GM18517 (cell line): Measurements from ENCODE around the gene PRSS36.

Experiments used
- ATAC-seq: cut with Tn5 transposase; IDR thresholded peaks from one replicate; pipeline ENCODE4 v1.9.1; 2021; ENCODE audit warnings: mild to moderate bottlenecking, moderate library complexity; ENCODE audit not compliant: unreplicated experiment

The PRSS36 gene

DNA sequence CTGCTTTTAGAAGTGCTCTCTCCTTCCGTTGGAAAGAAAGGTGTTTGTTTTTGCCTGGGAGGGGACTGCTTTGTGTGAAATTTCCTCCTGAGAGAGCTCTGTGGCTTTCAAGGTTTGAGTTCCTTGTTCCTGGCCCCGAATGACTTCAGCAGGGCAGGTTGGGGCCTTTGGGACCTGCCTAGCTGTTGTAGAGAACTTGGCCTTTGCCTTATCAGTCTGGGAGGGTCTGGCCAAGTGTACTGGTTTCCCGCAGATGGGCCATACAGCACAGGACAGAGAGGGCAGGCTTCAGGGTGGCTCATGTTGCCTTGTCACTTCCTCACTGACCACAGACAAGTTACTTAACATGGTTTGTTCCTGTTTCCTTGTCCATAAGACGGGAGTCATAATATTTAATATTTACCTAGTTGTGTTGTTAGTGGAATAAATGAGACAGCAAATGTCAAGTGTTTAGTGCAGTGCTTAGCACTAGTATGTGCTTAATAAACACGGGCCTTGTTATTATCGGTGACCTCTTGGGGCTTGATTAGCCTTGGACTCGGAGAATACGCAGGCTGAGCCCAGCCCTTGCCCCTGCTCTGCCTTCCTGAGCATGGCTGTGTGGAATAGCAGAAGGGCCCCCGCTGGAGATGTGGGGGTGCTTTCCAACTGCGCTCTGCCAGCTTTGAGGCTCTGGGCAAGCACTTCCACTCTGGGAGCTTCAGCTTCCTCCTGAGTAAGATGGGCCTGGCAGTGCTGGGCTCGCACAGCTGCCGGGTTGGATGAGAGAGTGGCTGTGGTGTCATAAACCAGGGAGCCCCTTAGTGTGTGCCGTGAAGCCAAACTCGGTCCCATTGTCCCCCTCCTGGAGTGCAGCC is 20.9 kb downstream of the PRSS36 start:
- no peak for ATAC-seq

DNA sequence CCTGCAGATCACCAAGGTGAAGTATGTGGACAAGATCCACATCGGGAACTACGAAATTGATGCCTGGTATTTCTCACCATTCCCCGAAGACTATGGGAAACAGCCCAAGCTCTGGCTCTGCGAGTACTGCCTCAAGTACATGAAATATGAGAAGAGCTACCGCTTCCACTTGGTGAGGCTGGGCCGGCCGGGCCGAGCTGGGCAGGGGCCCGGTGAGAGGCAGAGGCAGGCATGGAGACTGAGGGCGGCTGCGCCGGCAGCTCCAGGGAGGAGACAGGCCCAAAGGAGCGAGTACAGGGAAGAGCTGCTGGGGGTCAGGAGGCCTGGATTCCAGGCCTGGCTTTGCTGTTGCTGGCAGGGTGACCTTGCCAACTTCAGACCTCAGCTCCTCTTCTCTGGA is 22.7 kb downstream of the PRSS36 start:
- no peak for ATAC-seq

DNA sequence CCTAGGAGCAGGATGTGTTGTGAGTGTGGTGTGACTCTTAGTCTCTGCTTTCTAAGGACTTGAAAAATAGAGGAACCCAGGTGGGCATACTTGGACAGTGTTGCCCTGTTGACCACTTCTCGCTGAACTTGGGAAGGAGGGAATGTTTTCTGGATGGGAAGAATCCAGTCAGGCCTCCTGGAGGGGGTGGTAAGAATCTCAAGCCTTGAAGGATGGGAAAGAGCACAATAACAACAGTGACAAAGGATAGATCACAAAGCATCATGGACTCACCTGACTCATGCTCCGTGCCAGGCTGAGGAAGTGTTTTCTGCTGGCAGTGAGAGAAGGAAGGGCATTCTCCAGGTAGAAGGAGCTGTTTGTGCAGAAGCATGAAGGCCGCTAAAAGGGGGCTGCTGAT is 24.0 kb downstream of the PRSS36 start:
- no peak for ATAC-seq

DNA sequence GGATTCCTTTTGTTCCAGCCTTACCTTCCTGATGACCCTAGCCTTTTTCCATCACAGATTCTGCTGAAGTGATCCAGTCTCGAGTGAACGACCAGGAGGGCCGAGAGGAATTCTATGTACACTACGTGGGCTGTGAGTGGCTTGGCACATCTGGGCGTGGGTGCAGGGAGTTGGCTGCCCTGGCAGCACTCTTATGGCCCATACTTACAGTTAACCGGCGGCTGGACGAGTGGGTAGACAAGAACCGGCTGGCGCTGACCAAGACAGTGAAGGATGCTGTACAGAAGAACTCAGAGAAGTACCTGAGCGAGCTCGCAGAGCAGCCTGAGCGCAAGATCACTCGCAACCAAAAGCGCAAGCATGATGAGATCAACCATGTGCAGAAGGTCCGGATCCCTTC is 29.7 kb downstream of the PRSS36 start:
- ATAC-seq: no peak

DNA sequence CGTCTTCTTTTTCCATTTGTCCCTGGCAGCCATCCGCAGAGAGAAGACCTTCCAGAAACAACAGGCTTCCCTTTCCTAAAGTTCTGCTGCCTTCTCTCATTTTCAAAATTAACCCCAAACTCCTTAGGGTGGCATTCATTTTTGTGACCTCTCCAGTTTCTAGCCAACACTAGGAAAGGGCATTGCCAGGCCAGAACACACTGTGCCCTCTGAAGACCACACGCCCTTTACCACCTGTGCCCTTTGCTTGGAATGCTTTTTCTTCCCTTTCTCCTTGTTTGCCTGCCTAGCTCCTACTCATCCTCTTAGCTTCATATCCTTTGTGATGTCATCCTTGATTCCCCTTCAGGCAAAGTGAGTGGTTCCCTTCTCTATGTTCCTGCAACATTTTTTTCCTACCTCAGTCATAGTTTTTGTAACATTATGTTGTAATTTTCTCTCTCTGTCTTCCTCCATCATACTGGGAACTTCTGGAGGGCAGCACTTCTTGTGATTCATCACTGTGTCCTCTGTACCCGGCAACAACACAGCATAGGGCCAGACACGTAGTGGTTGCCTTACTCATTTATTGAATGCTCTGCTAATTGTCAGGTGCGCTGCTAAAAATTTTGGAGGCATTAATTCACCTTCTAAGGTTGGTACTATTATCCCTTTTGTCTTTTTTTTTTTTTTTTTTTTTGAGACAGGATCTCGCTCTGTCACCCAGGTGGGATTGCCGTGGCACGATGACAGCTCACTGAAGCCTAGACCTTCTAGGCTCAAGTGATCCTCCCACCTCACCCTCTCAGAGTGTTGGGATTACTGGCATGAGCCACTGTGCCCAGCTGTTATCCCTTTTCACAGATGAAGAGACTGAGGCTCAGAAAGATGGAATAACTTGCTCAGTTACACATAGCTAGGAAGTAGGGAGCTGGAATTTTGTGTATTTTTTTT is 31.4 kb downstream of the PRSS36 start:
- ATAC-seq: no peak

DNA sequence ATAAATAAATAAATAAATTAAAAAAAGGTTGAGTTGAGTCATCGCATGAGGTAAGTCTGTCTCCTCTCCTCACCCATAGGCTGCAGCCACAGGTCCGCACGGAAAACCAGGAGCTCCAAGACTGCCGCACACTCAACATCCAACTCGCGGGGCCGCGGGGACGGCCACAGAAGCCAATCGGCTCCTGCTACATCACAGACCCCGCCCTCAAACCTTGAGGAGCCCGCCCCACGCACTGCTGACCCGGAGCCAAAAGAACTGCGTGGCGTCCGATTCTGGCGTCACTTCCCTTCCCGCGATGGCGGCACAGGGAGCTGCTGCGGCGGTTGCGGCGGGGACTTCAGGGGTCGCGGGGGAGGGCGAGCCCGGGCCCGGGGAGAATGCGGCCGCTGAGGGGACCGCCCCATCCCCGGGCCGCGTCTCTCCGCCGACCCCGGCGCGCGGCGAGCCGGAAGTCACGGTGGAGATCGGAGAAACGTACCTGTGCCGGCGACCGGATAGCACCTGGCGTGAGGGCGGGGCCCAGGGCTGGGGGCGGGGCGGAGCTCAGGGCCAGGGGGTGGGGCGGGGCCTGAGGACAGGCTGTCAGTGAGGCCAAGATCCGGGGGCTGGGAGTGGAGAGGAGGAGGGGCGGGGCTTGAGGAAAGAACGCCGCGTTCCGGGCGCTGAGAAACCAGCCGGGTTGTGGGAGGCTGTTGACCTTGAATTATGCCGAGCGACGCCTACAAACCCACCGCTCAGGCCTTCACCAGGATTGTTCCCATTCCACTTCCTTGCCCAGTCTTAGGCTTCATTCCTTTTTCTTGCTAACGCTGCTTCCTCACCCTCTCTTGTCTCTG is 32.3 kb downstream of the PRSS36 start, which contains the start of gene KAT8:
Gene KAT8 (plus strand): TSS at position 281 of the 839 bp plus-strand sequence. CDS start 18 bp downstream, at position 299.
- peak; percentile 86 for ATAC-seq

DNA sequence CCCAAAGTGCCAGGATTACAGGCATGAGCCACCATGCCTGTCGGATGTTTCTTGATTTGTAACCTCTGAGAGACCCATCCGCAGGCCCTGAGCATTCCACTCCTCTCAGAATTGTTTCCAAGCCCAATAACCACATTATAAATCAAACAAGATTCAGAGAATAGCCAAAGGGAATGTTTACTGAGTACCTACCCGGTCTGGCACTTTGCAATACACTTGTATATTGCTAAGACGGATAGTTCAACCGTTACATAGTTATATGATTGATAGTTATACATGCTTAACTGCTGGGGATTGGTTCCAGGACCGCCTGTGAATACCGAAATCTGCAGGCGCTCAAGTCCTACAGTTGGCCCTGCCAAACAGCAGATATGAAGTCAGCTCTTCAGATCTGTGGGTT is 35.4 kb downstream of the PRSS36 start:
- no peak for ATAC-seq

DNA sequence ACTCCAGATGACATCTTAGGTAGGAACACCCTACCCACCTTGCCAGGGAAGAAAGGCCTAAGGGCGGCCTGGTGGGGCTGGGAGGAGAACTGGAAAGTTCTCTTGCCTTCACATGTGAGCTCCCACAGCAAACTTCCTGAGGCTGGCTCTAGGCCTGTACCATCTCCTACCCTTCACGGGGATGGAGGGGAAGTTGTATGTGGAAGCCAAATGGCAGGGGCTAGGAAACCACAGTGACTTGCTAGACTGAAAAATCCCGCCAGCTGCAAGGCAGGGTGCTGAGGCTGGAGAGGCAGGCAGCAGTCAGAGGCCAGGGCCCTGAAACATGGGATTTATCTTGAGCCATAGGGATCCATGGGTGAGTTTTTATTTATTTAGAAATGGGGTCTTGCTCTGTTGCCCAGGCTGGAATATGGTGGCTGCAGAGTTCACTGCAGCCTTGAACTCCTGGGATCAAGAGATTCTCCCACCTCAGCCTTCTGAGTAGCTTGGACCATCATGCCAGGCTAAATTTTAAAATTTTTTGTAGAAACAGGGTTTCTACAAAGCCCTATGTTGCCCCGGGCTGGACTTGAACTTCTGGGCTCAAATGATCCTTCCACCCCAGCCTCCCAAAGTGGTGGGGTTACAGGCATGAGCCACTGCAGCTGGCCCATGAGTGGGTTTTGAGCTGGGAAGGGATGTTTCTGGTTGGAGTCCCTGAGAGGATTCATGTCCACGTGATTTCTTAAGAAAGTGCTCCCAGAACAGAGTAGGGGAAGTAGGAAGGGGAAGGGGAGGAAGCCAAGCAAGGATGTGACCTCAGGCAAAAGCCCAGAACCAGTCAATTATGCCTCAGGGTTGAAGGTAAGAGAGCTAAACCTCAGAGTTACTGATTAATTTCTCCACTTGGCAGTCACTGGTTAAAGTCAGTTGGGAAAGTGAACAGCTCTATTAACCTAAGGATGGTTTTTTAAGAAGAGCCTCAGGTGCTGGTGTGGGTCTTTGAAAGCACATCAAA is 36.4 kb downstream of the PRSS36 start:
- no peak for ATAC-seq

DNA sequence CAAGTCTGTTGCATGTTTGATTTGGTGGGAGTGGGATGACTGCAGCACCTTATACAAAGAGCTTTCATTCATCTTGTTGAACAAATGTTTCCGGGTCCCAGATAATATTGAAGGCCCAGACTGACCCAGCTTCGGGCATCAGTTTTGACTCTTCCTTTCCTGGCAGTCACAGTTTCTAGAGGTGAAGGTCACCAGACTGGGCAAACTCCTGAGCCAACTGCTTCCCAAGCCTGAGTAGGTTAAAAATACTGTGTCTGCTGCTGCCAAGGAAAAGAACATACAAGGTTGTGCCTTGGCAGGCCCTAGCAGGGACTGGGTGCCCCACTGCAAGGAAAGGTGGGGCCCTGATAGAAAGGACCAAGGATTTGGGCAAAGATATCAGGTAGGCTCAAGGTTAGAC is 37.2 kb downstream of the PRSS36 start:
- ATAC-seq: no peak

DNA sequence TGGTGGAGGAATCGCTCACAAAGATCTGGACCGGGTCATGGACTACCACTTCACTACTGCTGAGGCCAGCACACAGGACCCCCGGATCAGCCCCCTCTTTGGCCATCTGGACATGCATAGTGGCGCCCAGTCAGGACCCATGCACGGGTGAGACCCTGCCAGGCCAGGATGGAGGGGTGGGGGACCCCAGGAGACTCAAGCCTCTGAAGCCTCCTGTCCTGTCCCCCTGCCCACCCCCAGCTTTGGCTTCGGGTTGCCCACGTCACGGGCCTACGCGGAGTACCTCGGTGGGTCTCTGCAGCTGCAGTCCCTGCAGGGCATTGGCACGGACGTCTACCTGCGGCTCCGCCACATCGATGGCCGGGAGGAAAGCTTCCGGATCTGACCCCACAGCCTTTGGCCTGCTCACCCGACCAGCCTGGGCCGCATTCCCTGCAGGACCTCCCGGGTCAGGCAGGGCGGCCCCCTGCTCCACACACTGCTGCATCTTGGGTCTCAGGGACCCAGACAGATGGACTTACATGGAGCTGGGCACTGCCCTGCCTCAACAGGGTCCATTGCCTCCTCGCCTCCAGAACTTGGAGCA is 37.9 kb downstream of the PRSS36 start:
- no peak for ATAC-seq

DNA sequence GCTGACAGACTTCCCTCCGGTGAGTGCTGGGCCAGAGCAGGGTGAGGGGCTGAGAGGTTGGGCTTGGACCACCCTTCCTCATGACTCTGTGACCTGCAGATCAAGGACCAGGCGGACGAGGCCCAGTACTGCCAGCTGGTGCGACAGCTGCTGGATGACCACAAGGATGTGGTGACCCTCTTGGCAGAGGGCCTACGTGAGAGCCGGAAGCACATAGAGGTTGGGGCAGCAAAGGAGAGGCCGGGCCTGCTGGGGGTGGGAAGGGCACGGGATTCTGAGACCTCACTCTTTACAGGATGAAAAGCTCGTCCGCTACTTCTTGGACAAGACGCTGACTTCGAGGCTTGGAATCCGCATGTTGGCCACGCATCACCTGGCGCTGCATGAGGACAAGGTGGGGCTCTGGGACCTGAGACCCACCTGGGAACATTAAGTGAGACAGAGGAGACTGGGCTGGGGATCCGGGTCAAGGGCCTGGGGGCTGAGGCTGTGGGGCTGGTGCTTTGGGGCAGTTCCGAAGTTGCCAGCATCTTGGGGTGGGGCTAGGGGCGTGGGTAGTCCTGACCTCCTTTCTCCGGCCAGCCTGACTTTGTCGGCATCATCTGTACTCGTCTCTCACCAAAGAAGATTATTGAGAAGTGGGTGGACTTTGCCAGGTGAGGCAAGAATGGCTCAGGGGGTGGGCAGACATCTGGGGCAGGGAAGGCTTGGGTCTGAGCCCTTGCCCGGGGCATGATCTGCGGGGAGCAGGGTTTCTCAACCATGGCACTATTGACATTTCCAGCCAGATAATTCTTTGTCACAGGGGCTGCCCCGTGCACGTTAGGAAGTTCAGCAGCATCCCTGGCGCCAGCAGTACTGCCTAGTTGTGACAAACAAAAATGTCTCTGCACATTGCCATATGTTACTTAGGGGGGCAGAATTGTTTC is 39.5 kb downstream of the PRSS36 start:
- ATAC-seq: no peak

DNA sequence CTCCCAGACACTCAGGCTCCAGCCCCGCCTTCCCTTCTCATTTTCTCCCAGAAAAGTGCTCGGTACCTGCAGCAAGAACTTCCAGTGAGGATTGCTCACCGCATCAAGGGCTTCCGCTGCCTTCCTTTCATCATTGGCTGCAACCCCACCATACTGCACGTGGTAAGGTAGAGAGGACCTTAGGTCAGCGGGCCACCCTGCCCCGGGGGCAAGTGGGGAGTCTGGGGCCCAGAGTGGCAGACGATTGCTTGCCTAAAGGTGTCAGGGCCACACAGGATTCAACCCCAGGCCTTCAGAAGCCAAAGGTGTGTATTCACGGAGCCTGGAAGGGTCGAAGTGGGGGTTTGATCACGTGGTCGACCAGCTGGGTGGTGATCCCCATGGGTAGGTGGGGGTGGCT is 40.2 kb downstream of the PRSS36 start:
- no peak for ATAC-seq

DNA sequence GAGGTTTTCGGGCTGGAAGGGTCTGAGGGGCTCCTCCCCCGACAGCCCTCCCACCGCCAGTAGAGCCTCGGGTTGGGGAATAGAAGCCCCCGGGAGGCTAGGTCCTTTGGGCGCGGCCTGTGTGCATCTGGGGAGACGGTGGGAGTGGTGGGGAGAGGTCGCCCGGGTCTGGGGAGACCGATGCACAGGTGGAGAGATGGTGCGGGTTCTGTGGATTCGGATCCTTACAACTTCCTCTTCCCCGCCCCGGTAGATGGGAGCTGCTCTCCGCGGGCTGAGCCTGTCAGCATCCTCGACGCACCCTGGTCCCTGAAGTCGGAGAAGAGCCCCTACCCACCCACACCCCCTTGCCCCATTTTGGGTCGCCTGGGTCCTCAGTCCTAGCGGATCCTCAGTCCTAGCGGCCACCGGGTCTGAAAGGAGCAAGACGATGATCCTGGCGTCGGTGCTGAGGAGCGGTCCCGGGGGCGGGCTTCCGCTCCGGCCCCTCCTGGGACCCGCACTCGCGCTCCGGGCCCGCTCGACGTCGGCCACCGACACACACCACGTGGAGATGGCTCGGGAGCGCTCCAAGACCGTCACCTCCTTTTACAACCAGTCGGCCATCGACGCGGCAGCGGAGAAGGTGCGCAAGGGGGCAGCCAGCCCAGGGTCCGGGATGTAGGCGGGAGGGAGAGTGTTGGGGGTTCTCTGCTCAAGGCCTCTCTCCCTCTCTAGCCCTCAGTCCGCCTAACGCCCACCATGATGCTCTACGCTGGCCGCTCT is 40.9 kb downstream of the PRSS36 start:
- no peak for ATAC-seq

DNA sequence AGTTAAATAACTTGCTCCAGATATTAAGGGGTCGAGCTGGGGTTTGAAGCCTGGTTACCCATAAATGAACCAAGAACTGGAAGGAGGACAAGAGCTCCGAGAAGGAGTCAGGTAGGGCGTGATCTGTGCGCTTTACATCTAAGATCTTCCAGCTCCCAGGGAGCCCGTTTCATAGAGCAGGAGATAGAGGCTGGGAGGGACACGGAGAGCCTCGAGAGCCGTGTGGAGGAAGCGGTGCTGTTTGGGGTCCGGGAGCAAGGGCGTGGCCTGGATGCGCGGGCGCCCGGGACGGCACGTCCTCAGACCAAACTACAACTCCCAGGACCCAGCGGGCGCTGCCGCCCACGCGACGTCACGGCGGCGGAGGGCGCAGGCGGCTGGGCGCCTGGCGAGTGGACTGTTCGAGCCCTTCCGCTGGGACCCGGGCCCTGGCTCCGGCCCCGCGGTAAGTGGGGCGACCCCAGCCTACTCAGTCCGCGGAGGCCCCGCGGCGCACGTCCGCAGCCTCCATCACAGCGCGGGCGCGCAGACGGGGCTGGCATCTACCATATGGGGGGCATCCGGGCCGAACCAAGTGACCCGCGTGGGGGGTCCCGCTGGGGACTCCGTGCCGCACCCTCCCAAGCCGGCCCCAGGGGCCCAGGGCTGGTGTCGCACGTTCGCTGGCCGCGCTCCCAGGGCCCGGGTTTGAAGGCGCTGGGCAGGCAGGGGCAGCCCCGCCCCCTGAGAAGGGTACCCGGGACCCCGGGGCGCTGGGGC is 41.7 kb downstream of the PRSS36 start, which contains the start of gene BCKDK:
Gene BCKDK (plus strand): TSS at position 352 of the 759 bp plus-strand sequence. CDS start 838 bp downstream, outside the sequence.
- peak; percentile 72 for ATAC-seq

DNA sequence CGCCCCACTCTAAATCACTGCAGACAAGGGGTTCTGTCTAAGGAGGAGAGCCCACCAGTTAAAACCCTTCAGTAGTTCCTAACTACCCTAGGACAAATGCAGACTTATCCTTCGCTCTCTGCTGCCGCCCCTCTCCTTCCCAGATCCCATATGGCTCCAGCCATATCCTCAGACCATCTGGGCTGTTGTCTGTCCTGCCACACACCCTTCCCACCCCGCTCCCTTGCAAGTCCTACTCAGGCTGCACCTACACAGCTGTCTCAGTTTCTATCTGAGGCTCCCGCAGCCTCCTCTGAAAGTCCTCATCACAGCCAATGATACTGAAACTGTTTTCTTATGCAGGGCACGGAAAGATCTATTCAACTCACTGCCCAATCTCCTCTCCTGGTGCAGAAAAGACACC is 42.4 kb downstream of the PRSS36 start:
- peak; percentile 62 for ATAC-seq
